ENCODE measurements around the gene ARHGEF25.
"Not testable (repeated sequence)": the region's sequence is repeated elsewhere in the genome, so short reads cannot be mapped to it uniquely, and the experiment has no call there.

The ARHGEF25 gene

GRCh38 chr12:57585156-57585555, 26.1 kb upstream of the ARHGEF25 start:
- no peak for DNase-seq (ENCODE audit: low read depth)

DNA sequence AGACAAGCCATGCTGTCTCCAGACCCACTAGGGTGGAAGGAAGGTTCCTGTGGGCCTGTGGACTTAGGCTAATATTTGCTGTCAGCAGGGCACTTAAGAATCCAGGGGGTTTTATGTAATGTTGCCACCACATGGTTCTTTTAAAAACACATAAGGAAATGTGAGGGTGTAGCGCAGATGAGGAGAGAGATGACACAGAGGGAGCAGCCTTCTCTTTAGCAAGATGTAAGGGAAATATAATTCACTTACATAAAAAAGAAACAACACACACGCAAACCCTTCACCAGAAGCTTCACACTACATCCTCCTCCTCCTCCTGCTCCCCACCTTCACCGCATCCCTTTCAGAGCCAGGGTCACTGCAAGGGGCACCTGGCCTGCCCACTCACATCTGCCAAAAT, 25.1 kb upstream of the ARHGEF25 start:
- DNase-seq (ENCODE audit: low read depth), result no peak

DNA sequence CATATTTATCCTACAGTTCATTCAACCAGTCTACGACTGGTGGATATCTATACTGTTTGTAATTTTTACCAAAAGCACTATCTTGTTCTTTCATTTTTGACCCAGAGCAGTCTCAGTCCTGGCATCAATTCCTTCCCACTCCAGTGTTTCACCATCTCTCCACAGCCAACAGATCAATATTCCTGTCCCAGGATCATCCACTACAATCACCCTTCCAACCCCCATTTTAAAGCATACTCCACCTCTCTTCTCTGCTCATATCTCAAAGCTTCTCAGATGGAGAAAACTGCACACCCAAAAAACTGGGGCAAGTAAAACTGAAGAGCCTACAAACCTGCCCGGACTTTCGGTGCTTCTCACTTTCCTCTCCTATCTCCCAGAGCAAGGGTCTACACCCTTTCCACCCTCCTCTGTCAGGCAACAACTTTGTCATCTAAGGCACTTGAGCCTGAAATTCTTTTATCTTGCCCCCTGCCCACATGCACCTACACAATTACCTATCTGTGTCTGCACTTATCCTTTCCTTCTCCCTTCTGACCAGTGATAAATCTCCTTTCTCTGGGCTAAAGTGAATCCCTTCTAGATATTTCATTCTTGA, 24.3 kb upstream of the ARHGEF25 start:
- DNase-seq (ENCODE audit: low read depth), result no peak

DNA sequence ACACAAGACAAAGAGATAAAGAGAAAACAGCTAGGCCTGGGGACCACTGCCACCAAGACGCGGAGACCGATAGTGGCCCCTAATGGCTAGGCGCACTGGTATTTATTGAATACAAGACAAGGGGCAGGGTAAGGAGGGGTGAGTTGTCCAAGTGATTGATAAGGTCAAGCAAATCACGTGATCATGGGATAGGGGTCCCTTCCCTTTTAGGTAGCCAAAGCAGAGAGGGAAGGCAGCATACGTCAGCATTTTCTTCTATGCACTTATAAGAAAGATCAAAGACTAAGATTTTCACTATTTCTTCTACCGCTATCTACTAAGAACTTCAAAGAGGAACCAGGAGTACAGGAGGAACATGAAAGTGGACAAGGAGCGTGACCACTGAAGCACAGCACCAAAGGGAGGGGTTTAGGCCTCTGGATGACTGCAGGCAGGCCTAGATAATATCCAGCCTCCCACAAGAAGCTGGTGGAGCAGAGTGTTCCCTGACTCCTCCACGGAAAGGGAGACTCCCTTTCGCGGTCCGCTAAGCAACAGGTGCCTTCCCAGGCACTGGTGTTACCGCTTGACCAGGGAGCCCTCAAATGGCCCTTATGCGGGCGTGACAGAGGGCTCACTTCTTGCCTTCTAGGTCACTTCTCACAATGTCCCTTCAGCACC, 22.2 kb upstream of the ARHGEF25 start:
- not testable (repeated sequence) for DNase-seq (ENCODE audit: low read depth)

DNA sequence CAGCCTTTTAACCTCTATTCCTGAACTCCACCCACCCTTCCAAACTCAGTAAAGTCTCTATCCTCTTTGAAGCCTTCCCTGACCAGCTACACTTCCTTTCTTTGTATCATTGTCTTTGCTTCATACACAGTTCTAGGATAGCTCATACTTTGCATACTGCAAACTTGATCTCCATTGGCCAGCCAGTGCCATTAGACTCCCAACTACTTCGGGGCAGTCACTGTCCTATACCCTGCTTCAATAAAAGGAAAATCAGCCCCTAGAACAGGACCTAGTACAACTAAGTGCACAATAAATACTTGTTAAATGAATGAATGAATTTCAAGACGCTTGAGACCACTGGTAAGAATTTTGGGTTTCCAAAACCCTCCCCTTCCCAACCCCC, 20.8 kb upstream of the ARHGEF25 start:
- DNase-seq (ENCODE audit: low read depth), result no peak

- DNase-seq (ENCODE audit: low read depth), result peak; percentile 70
These were observed 20.1 kb upstream of the ARHGEF25 start, which contains the start of gene PIP4K2C for GRCh38 chr12:57590864-57591781. Gene PIP4K2C (plus strand): TSS chr12:57591192. CDS start chr12:57591290, 98 bp downstream.

DNA sequence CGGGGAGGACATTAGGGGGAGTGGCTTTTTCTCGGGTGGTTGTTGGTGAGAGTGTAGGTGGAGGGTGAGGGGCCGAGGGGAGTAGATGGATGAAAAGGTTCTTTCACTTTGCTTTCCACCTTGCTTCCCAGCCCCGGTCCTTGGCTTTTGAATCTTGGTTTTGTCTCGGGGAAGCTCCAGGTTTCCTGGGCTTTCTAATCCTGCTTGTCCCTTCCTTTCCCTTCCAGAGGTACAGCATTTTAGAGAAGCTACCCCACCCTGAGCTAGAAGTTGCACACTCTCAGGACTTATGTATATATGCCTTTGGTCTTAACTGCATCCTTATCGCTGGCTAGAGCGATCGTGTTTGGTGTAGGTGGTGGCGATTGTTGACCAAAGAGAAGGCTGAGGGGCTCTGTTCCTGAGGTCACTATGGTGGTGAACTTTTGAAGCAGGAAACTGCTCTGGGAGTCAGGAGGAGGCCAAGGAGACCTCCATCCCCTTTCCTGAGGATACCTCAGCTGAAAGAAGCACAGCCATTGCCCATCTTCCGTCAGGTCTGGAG, 19.4 kb upstream of the ARHGEF25 start:
- DNase-seq (ENCODE audit: low read depth), result no peak

DNA sequence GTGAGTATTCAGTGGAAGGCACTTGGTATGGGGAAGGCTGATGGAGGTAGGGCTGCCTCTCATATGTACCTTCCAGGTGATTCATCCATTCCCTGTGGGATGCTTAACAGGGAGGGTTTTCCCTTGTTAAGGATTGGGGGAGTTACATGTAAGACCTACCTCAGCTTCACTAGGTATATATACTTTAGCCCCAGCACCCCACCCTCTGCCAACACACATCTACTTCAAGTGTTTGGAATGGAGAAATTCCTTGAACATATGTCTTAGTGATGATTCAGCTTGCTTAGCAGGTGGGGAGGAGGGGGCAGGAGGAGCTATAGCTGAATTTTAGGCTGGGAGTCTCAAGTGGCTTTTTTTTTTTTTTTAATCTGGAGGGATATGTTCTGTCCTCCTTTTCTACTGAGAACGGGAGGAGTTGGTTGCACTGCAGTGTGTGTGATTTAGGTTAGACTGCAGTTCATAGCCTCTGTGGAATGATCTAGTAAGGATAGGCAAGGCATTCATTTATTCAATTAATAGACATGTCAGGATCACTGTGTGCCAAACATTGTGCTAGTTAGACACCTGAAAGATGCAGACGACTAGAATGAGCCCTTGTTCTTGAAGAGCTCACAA, 18.6 kb upstream of the ARHGEF25 start:
- no peak for DNase-seq (ENCODE audit: low read depth)

DNA sequence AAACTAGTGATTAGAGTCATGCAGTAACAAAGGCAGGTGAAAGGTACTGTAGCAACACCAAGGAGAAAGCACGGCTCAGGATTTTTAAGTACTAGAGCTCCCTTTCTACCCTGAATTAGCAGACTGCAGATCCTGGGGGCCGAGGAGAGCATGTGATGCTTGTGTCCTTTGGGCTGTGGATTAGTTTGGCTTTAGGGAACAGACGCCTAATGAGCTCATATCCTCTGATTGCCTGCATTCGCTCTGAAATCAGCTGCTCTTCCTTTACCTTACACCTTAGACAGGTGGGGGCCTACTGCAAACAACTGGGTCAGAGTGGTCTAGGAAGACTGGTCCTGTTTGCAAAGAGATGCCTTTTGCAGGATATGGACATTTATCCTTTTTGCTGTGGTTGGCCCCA, 18.0 kb upstream of the ARHGEF25 start:
- DNase-seq (ENCODE audit: low read depth), result no peak

GRCh38 chr12:57600395-57600794, 10.8 kb upstream of the ARHGEF25 start:
- DNase-seq (ENCODE audit: low read depth), result no peak

- DNase-seq (ENCODE audit: low read depth), result no peak
These were observed 8.7 kb upstream of the ARHGEF25 start for GRCh38 chr12:57602544-57602943.

GRCh38 chr12:57603324-57603723, 7.9 kb upstream of the ARHGEF25 start:
- no peak for DNase-seq (ENCODE audit: low read depth)

- no peak for DNase-seq (ENCODE audit: low read depth)
These were observed 7.3 kb upstream of the ARHGEF25 start for GRCh38 chr12:57603815-57604453.

- no peak for DNase-seq (ENCODE audit: low read depth)
These were observed 6.7 kb upstream of the ARHGEF25 start, which contains the start of gene DTX3 for GRCh38 chr12:57604454-57604991. Gene DTX3 (plus strand): TSS chr12:57604824. CDS start chr12:57606518, 1,694 bp downstream.

DNA sequence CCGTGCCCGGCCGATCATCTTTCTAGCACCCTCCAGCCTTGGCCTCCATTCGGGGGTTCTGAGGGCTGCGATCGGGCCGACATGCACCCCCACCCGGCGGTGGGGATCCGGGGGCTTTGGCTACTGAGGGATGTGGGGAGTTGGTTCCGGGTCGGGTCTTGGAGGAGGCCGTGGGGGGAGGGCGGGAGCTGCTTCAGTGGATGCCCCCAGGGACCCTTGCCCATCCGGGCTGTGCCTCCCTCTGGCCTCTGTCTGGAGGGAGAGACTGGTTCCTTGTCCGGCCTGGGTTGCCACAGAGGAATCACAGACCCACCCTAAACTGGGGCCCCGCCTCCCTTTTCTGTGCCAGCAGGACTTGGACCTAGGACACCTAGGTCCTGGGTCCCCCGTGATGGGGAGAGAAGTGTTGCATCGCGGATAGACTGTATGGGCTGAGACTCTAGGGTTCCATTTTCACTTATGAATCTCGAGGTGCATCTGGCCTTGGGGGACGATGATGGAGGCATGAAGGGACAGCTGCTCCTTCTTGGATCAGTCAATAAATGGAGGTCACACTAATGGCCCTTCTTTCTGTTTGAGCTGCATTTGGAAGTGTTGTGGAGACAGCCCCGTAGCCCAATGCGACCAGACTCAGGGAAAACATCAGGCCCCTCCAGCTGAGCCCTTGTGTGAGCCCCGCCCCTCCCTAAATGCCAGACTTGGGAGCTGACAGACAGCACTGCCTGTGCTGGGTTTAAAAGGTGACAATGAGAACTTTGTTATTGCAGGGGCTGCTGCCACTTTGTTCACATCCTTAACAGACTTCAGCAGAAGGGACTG, 6.0 kb upstream of the ARHGEF25 start:
- DNase-seq (ENCODE audit: low read depth), result no peak

DNA sequence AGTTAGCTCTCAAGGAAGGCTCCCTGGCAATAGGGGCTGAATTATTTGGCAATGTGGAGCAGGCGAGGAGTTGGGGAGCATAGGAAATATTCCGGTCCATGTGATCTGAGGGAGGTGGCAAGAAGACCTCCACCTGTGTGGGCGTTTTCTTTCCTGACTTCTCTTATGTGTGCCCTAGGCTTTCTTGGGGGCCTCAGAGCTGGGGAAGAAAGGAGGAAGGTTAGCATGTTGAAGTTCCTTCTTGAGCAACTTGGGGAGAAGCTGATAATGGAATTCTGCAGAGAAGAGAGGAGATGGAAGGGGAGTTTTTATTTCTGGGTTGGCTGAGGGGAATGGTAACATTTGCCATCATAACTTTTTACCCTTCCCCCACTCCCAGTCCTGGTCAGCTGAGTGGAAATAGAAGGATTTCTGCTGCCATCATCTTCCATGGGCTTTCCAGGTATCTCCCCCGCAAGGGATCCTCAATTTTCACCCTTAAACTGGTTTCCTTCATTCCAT, 5.4 kb upstream of the ARHGEF25 start:
- DNase-seq (ENCODE audit: low read depth), result no peak

GRCh38 chr12:57606399-57606798, 4.8 kb upstream of the ARHGEF25 start:
- DNase-seq (ENCODE audit: low read depth), result no peak

- no peak for DNase-seq (ENCODE audit: low read depth)
These were observed 4.4 kb upstream of the ARHGEF25 start for GRCh38 chr12:57606821-57607220.

DNA sequence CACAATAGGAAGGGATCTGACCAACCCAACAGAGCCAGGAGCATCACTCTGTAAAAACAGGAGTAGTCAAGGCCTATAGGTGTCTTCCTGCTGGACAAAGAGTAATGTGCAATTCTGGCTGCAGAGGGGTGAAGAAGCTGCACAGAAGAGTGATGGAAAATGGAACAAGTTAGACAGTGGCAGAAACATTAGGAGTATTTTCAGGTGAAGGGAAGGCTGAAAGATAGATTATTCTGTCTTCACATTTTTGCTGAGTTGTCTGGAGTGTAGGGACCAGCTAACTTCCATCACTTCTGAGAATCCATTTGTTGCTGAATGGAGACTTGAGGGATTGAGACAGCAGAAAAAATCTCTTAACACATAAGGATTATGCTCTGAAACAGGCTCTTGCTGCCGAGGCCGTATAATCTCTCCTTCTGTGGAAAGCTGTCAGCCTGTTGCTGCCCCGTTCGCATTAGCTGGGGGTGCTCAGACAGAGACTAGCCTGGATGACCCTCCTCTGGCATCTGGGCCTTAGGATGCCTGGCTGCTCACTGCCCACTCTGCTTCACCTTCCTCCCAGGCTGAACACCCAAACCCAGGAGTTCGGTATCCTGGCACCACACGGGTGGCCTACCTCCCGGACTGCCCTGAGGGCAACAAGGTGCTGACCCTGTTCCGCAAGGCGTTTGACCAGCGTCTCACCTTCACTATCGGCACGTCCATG, 3.1 kb upstream of the ARHGEF25 start:
- DNase-seq (ENCODE audit: low read depth), result no peak
